Activated CD4-positive, alpha-beta T cell treated with anti-CD3 and anti-CD28 coated beads, Interleukin-2, amount 10 ng/mL, durations not matched to agents 24 days and 14 days (primary cell): ENCODE measurements around the gene TNK2. TPM values are rescaled to one million over a fixed set of nuclear protein-coding genes. Genes with fewer than 3 reads are reported as not detected.

ENCODE experiments used
- DNase-seq: peaks from one replicate; pipeline ENCODE4 v3.0.0; 2022
- H3K27ac Mint-ChIP-seq: one replicate; pipeline ENCODE4 v1.8.0; 2022; ENCODE audit warnings: mild to moderate bottlenecking, mixed read lengths
- H3K27me3 Mint-ChIP-seq: one replicate; pipeline ENCODE4 v1.8.0; 2022; ENCODE audit warnings: mixed read lengths
- H3K36me3 Mint-ChIP-seq: one replicate; pipeline ENCODE4 v1.8.0; 2022; ENCODE audit warnings: low read depth, mild to moderate bottlenecking, mixed read lengths
- H3K4me1 Mint-ChIP-seq: one replicate; pipeline ENCODE4 v1.8.0; 2021; ENCODE audit warnings: mixed read lengths
- H3K4me3 Mint-ChIP-seq: one replicate; pipeline ENCODE4 v1.8.0; 2022; ENCODE audit warnings: mild to moderate bottlenecking, moderate library complexity, mixed read lengths
- H3K9me3 Mint-ChIP-seq: one replicate; pipeline ENCODE4 v1.8.0; 2021; ENCODE audit warnings: mixed read lengths
- intact Hi-C: fragments of 100-400 bp; cut with micrococcal nuclease; formaldehyde crosslinking; loops from one replicate; pipeline ENCODE4 v1.15.1; 2023
- total RNA-seq: library from RNA; stranded (reverse); gene quantifications from 2 replicates; pipeline ENCODE4 v1.2.3, GENCODE V29; 2022

TNK2 gene
- total RNA-seq, 1 donor from 2014 or later, result 110 TPM

GRCh38 chr3:195900436-195901355, 7.7 kb downstream of the TNK2 start:
- no peaks in the 10 kb centered on the region for H3K9me3 Mint-ChIP-seq
- DNase-seq, result peak; percentile 80
- peak overlapping the region; percentile 74 for H3K27ac Mint-ChIP-seq
- peaks cover 73% of the 10 kb centered on the region for H3K4me1 Mint-ChIP-seq
- H3K4me3 Mint-ChIP-seq, result peak overlapping the region; percentile 51
- H3K27me3 Mint-ChIP-seq, result no peaks in the 10 kb centered on the region
- H3K36me3 Mint-ChIP-seq, result peaks cover 17% of the 10 kb centered on the region
- intact Hi-C loops, result loop anchor here (10.0 kb wide), 1 partner anchor 54 kb away; no protein-coding TSS in a partner anchor

GRCh38 chr3:195899701-195900435, 8.5 kb downstream of the TNK2 start:
- no peak for DNase-seq
- peak overlapping the region; percentile 51 for H3K4me3 Mint-ChIP-seq
- peaks cover 13% of the 10 kb centered on the region for H3K36me3 Mint-ChIP-seq
- H3K4me1 Mint-ChIP-seq, result peaks cover 66% of the 10 kb centered on the region
- no peaks in the 10 kb centered on the region for H3K9me3 Mint-ChIP-seq
- intact Hi-C loops, result loop anchor here (10.0 kb wide), 1 partner anchor 55 kb away; no protein-coding TSS in a partner anchor
- H3K27ac Mint-ChIP-seq, result peak overlapping the region; percentile 74
- no peaks in the 10 kb centered on the region for H3K27me3 Mint-ChIP-seq

GRCh38 chr3:195897853-195898415, 10.4 kb downstream of the TNK2 start:
- Mint-ChIP-seq H3K4me3 (peak overlapping the region; percentile 13), H3K4me1 (peaks cover 60% of the 10 kb centered on the region), H3K36me3 (peaks cover 7% of the 10 kb centered on the region), H3K9me3 (no peaks in the 10 kb centered on the region), H3K27ac (peak overlapping the region; percentile 21), H3K27me3 (no peaks in the 10 kb centered on the region)
- DNase-seq, result no peak
- intact Hi-C loops, result no loop called here

GRCh38 chr3:195897081-195897852, 11.1 kb downstream of the TNK2 start:
- no peak for DNase-seq
- intact Hi-C loops, result no loop called here
- Mint-ChIP-seq H3K4me1 (peaks cover 60% of the 10 kb centered on the region), H3K9me3 (no peaks in the 10 kb centered on the region), H3K27ac (peak overlapping the region; percentile 95), H3K4me3 (peak overlapping the region; percentile 85), H3K27me3 (no peaks in the 10 kb centered on the region), H3K36me3 (peaks cover 7% of the 10 kb centered on the region)

- intact Hi-C loops, result loop anchor here (1.0 kb wide), 1 partner anchor 10 kb away; no protein-coding TSS in a partner anchor
- H3K27ac Mint-ChIP-seq, result peak overlapping the region; percentile 95
- no peaks in the 10 kb centered on the region for H3K9me3 Mint-ChIP-seq
- H3K4me1 Mint-ChIP-seq, result peaks cover 54% of the 10 kb centered on the region
- H3K4me3 Mint-ChIP-seq, result peak overlapping the region; percentile 85
- H3K36me3 Mint-ChIP-seq, result peaks cover 7% of the 10 kb centered on the region
- H3K27me3 Mint-ChIP-seq, result no peaks in the 10 kb centered on the region
- no peak for DNase-seq
Measured at GRCh38 chr3:195896361-195897080, 11.8 kb downstream of the TNK2 start.

- peak; percentile 93 for DNase-seq
- Mint-ChIP-seq H3K4me1 (peaks cover 48% of the 10 kb centered on the region), H3K4me3 (peak overlapping the region; percentile 85), H3K9me3 (no peaks in the 10 kb centered on the region), H3K36me3 (peaks cover 7% of the 10 kb centered on the region), H3K27me3 (no peaks in the 10 kb centered on the region), H3K27ac (peak overlapping the region; percentile 95)
- intact Hi-C loops, result loop anchor here (1.0 kb wide), 2 partner anchors 10 to 19 kb away; no protein-coding TSS in a partner anchor
Measured at GRCh38 chr3:195895861-195896360, 12.4 kb downstream of the TNK2 start.

- peaks cover 42% of the 10 kb centered on the region for H3K4me1 Mint-ChIP-seq
- H3K4me3 Mint-ChIP-seq, result peak overlapping the region; percentile 85
- no peaks in the 10 kb centered on the region for H3K27me3 Mint-ChIP-seq
- H3K36me3 Mint-ChIP-seq, result peaks cover 7% of the 10 kb centered on the region
- peak overlapping the region; percentile 95 for H3K27ac Mint-ChIP-seq
- peak; percentile 90 for DNase-seq
- H3K9me3 Mint-ChIP-seq, result no peaks in the 10 kb centered on the region
- intact Hi-C loops, result loop anchor here (1.0 kb wide), 1 partner anchor 20 kb away; no protein-coding TSS in a partner anchor
Measured at GRCh38 chr3:195895078-195895860, 13.1 kb downstream of the TNK2 start.

GRCh38 chr3:195893916-195894465, 14.4 kb downstream of the TNK2 start:
- Mint-ChIP-seq H3K27ac (no peak overlapping the region), H3K27me3 (no peaks in the 10 kb centered on the region)

GRCh38 chr3:195893516-195893915, 14.8 kb downstream of the TNK2 start:
- Mint-ChIP-seq H3K4me1 (peaks cover 32% of the 10 kb centered on the region), H3K36me3 (peaks cover 5% of the 10 kb centered on the region), H3K27me3 (no peaks in the 10 kb centered on the region), H3K9me3 (no peaks in the 10 kb centered on the region), H3K27ac (no peak overlapping the region), H3K4me3 (no peak overlapping the region)
- DNase-seq, result no peak
- intact Hi-C loops, result no loop called here

More at GRCh38 chr3:195893916-195894465, 14.4 kb downstream of the TNK2 start:
- no peak for DNase-seq
- Mint-ChIP-seq H3K4me3 (peak overlapping the region; percentile 85), H3K9me3 (no peaks in the 10 kb centered on the region), H3K36me3 (peaks cover 5% of the 10 kb centered on the region), H3K4me1 (peaks cover 33% of the 10 kb centered on the region)
- intact Hi-C loops, result loop anchor here (1.0 kb wide), 1 partner anchor 35 kb away; no protein-coding TSS in a partner anchor

- intact Hi-C loops, result no loop called here
- H3K27ac Mint-ChIP-seq, result no peak overlapping the region
Measured at GRCh38 chr3:195893044-195893395, 15.3 kb downstream of the TNK2 start.

GRCh38 chr3:195892105-195893043, 16.0 kb downstream of the TNK2 start:
- no peak overlapping the region for H3K4me3 Mint-ChIP-seq
- intact Hi-C loops, result no loop called here

More at GRCh38 chr3:195893044-195893395, 15.3 kb downstream of the TNK2 start:
- Mint-ChIP-seq H3K27me3 (no peaks in the 10 kb centered on the region), H3K4me1 (peaks cover 27% of the 10 kb centered on the region), H3K9me3 (no peaks in the 10 kb centered on the region), H3K36me3 (peaks cover 7% of the 10 kb centered on the region), H3K4me3 (no peak overlapping the region)
- DNase-seq, result no peak

More at GRCh38 chr3:195892105-195893043, 16.0 kb downstream of the TNK2 start:
- no peak overlapping the region for H3K27ac Mint-ChIP-seq
- H3K9me3 Mint-ChIP-seq, result no peaks in the 10 kb centered on the region
- DNase-seq, result no peak
- H3K36me3 Mint-ChIP-seq, result peaks cover 13% of the 10 kb centered on the region
- no peaks in the 10 kb centered on the region for H3K27me3 Mint-ChIP-seq
- peaks cover 23% of the 10 kb centered on the region for H3K4me1 Mint-ChIP-seq
